Ovary (tissue), 9 donors: ENCODE measurements around the gene PPDPF. TPM values are rescaled to one million over a fixed set of nuclear protein-coding genes. Genes with fewer than 3 reads are reported as not detected.
"Not testable (repeated sequence)": the region's sequence is repeated elsewhere in the genome, so short reads cannot be mapped to it uniquely, and the experiment has no call there.

Experiments used
- DNase-seq, 5 donors: peaks; one replicate each; pipeline ENCODE4 v3.0.0-alpha.2; 2019 to 2020
- H3K27ac ChIP-seq, 2 donors: fragments of 200-600 bp; one replicate each; pipeline versions ENCODE4 v1.5.1 to v1.8.0; 2019 to 2022
- H3K27me3 ChIP-seq: fragments of 200-600 bp; one replicate; pipeline ENCODE4 v1.8.0; 2022
- H3K36me3 ChIP-seq: fragments of 200-600 bp; sonication (generic); one replicate; pipeline ENCODE4 v1.5.1; 2019
- H3K4me1 ChIP-seq: one replicate; pipeline ENCODE4 v1.8.1; 2013; ENCODE audit warnings: mild to moderate bottlenecking, moderate library complexity; ENCODE audit not compliant: insufficient read depth
- H3K4me3 ChIP-seq: fragments of 200-600 bp; sonication (generic); one replicate; pipeline ENCODE4 v1.5.1; 2017
- H3K9me3 ChIP-seq, 2 donors: fragments of 200-600 bp in 1 of 2; sonication (generic) in 1 of 2; one replicate each; pipeline versions ENCODE4 v1.5.1 to v1.8.1; 2013 to 2019; ENCODE audit warnings: mild to moderate bottlenecking in 1 of 2, moderate library complexity in 1 of 2
- EP300 ChIP-seq: sonication (generic); formaldehyde crosslinking; IDR thresholded peaks from one replicate; pipeline ENCODE4 v1.6.1; 2017; ENCODE audit warnings: antibody characterized with exemption
- POLR2A ChIP-seq: fragments of 450-650 bp; IDR thresholded peaks from one replicate; pipeline ENCODE4 v1.6.1; 2017; ENCODE audit warnings: antibody characterized with exemption, mild to moderate bottlenecking, moderate library complexity
- WGBS, 3 donors: extraction: QIAGEN DNeasy Blood & Tissue Kit in 1 of 3; methylation state at CpG; one replicate each; pipeline versions ENCODE4 v1.1.5 to v1.1.7; 2013 to 2017; 5-methylcytosine and 5-hydroxymethylcytosine counted together
- intact Hi-C, 4 donors: fragments of 100-400 bp; cut with DNase I; formaldehyde crosslinking; loops; one replicate each; pipeline versions ENCODE4 v1.11.0 to v1.15.1; 2022 to 2023
- polyA plus RNA-seq, 2 donors: library from polyadenylated mRNA; stranded (reverse); fragments of 200-250 nt in 1 of 2; fragments of 350-450 nt in 1 of 2; fragmentation: Illumina TruSeq in 1 of 2; extraction: RNeasy Lipid Tissue Mini Kit (QIAGEN cat#74804) in 1 of 2; gene quantifications; one replicate each; pipeline ENCODE4 v1.2.3, GENCODE V29; 2013 to 2014
- total RNA-seq, 7 donors: library from RNA; depleted of rRNA in 2 of 7; stranded (reverse); fragments of >200 nt in 2 of 7; fragmentation: NEBNext Ultra II Directional in 3 of 7; extraction: Animal tissue kit (Norgen Biotek cat#: 25700) in 3 of 7; gene quantifications; one replicate each; pipeline versions ENCODE4 v1.1.0 to v1.2.4, GENCODE V29; 2016 to 2023
- TF ChIP-seq, protein P1 (sequence below), 3 donors: fragments of 450-650 bp in 2 of 3; fragments of 200-600 bp in 1 of 3; IDR thresholded peaks; one replicate each; pipeline versions ENCODE4 v1.5.1 to v1.8.0; 2016 to 2022; ENCODE audit warnings: antibody characterized with exemption in 3 of 3, mild to moderate bottlenecking in 1 of 3
- donor health status: DM: no; HTN: no; CAD: no; lungs with moderate emphysema.
- donor health status: DM: no; HTN: no; CAD: no.
- donor health status: Bipolar disorder and iron deficiency.
- donor health status: DM: yes; HTN: yes; CAD: no.
- donor health status: DM: no; HTN: no; CAD: no.
- donor health status: DM: yes; HTN: yes; CAD: no.

PPDPF gene
- total and polyA plus RNA-seq, 9 donors = 4.9 to 315 (median 201) TPM

DNA sequence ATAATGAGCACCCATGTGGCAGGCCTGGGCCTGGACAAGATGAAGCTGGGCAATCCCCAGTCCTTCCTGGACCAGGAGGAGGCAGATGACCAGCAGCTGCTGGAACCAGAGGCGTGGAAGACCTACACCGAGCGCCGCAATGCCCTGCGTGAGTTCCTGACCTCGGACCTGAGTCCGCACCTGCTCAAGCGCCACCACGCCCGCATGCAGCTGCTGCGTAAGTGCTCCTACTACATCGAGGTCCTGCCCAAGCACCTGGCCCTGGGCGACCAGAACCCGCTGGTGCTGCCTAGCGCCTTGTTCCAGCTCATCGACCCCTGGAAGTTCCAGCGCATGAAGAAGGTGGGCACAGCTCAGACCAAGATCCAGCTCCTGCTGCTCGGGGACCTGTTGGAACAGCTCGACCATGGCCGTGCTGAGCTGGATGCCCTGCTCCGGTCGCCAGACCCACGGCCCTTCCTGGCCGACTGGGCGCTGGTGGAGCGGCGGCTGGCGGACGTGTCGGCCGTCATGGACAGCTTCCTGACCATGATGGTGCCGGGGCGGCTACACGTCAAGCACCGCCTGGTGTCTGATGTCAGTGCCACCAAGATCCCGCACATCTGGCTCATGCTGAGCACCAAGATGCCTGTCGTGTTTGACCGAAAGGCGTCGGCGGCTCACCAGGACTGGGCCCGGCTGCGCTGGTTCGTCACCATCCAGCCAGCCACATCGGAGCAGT is 35.3 kb downstream of the PPDPF start:
- intact Hi-C loops = loop anchor here in 1 of 4 donors (10.0 kb wide), 1 partner anchor 329 kb away; no protein-coding TSS in a partner anchor

DNA sequence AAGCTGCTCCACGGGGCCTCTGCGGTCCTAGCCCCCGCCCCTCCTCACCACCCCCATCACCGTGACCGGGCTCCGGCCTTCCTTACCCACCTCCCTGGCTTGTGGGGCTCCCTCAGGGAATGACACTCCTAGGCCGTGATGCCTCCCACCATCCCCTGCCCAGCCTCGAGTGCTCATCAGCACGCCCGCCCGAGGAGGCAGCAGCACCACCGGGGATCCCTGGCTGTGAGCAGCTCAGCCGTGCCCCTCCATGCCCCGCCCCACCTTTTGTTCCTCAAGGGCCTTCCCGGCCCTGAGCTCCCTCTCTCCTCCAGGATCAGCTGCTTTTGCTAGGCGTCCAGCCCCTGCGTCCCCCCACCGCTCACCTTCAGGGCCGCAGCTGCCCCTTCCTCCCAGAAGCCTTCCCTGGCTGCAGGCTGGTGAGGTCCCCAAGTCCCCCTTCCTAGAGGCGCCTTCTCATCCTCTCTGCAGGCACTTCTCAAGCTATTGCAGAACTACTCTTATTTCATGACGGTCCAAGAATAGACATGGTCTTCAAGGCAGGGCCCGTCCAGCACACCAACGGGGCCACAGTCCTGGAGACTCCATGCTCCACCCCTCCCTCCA is 36.4 kb downstream of the PPDPF start:
- no peak for DNase-seq

More for the DNA sequence above, 35.3 kb downstream of the PPDPF start:
- DNase-seq = no peak
- H3K4me3 ChIP-seq = no peak overlapping the region
- H3K27ac ChIP-seq = no peak overlapping the region
- H3K4me1 ChIP-seq = peaks cover 1% of the 10 kb centered on the region
- H3K27me3 ChIP-seq = no peaks in the 10 kb centered on the region
- no peaks in the 10 kb centered on the region for H3K36me3 ChIP-seq
- TF ChIP-seq EP300 (no peak), POLR2A (no peak)
- TF ChIP-seq, protein P1, sequence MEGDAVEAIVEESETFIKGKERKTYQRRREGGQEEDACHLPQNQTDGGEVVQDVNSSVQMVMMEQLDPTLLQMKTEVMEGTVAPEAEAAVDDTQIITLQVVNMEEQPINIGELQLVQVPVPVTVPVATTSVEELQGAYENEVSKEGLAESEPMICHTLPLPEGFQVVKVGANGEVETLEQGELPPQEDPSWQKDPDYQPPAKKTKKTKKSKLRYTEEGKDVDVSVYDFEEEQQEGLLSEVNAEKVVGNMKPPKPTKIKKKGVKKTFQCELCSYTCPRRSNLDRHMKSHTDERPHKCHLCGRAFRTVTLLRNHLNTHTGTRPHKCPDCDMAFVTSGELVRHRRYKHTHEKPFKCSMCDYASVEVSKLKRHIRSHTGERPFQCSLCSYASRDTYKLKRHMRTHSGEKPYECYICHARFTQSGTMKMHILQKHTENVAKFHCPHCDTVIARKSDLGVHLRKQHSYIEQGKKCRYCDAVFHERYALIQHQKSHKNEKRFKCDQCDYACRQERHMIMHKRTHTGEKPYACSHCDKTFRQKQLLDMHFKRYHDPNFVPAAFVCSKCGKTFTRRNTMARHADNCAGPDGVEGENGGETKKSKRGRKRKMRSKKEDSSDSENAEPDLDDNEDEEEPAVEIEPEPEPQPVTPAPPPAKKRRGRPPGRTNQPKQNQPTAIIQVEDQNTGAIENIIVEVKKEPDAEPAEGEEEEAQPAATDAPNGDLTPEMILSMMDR (IDR thresholded peaks at IDR 0.05) = no peak
- WGBS, 3 donors = 89 to 93% (median 91%) methylated on average over 33 to 45 of the region's 45 CpGs
- H3K9me3 ChIP-seq = no peaks in the 10 kb centered on the region

DNA sequence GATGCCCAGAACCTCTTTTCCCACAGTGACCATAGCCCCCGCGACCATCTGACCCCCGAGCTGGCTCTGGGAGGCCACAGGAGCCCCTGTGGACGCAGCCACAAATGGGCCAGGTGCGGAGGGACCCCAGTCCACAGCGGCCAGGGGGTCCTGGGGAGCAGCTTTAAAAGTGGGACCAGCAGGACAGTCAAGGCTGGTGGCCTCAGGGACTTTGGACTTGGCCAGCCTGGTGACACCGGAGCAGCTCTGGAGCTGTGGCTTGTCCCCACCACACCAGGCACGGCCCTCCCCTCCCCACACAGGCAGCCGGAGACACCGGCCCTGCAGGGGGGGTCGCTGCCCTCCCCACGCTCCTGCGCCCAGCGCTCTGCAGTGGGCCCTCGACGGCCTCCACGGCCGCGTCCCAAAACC is 36.9 kb downstream of the PPDPF start:
- intact Hi-C loops = loop anchor here in 1 of 4 donors (10.0 kb wide), 1 partner anchor 327 kb away; no protein-coding TSS in a partner anchor
- no peaks in the 10 kb centered on the region for H3K36me3 ChIP-seq
- H3K27me3 ChIP-seq = no peaks in the 10 kb centered on the region
- peaks cover 1% of the 10 kb centered on the region for H3K4me1 ChIP-seq
- no peak overlapping the region for H3K27ac ChIP-seq
- H3K9me3 ChIP-seq = no peaks in the 10 kb centered on the region
- 84 to 93% (median 87%) methylated on average over 19 of the region's 19 CpGs for WGBS, 3 donors
- no peak overlapping the region for H3K4me3 ChIP-seq
- no peak for DNase-seq
- no peak for TF ChIP-seq POLR2A
- no peak for TF ChIP-seq EP300
- TF ChIP-seq, protein P1 (IDR thresholded peaks at IDR 0.05) = no peak

More for the DNA sequence above, 36.4 kb downstream of the PPDPF start:
- Histone ChIP-seq H3K4me3 (no peak overlapping the region), H3K27ac (no peak overlapping the region), H3K4me1 (peaks cover 1% of the 10 kb centered on the region), H3K36me3 (no peaks in the 10 kb centered on the region), H3K27me3 (no peaks in the 10 kb centered on the region), H3K9me3 (no peaks in the 10 kb centered on the region)
- intact Hi-C loops = loop anchor here in 1 of 4 donors (10.0 kb wide), 1 partner anchor 328 kb away; no protein-coding TSS in a partner anchor
- 71 to 77% (median 72%) methylated on average over 23 of the region's 23 CpGs for WGBS, 3 donors
- TF ChIP-seq, protein P1 (IDR thresholded peaks at IDR 0.05) = no peak

DNA sequence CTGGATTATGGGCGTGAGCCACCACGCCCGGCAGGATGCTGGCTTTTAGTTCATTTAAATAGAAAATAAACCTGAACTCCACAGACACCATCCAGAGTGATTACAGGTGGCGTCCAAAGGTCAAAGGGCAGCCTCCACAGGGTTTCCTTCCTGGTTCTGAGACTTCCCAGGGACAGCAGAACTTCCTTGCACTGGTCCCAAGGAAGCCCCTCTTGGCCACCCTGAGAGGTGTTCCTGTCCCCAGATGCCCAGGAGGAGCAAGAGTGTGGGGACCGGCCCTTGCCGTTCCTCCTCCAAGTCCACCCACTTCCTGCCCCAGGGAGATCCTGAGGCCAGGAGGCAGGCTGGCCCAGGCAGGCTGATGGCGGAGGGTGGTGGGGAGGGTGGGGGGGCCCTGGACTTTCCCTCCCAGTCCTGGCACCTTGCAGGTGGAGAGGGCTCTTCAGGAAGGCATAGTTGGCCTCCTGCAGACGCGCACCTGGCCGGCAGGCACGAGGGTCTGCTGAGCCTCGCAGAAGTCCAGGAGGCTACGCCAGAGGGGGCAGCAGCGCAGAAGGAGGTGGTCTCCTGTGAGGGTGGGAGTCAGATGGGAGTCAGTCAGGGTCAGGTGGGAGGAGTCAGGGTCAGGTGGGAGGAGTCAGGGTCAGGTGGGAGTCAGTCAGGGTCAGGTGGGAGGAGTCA is 38.4 kb downstream of the PPDPF start:
- TF ChIP-seq, protein P1 (IDR thresholded peaks at IDR 0.05) = no peak
- no peak for TF ChIP-seq EP300
- no peak for TF ChIP-seq POLR2A
- H3K27ac ChIP-seq = no peak overlapping the region
- H3K4me3 ChIP-seq = no peak overlapping the region
- no peaks in the 10 kb centered on the region for H3K9me3 ChIP-seq
- 92 to 95% (median 94%) methylated on average over 14 of the region's 14 CpGs for WGBS, 3 donors
- H3K36me3 ChIP-seq = no peaks in the 10 kb centered on the region
- no peak for DNase-seq
- intact Hi-C loops = loop anchor here in 1 of 4 donors (10.0 kb wide), 1 partner anchor 326 kb away; no protein-coding TSS in a partner anchor
- no peaks in the 10 kb centered on the region for H3K27me3 ChIP-seq
- peaks cover 1% of the 10 kb centered on the region for H3K4me1 ChIP-seq

DNA sequence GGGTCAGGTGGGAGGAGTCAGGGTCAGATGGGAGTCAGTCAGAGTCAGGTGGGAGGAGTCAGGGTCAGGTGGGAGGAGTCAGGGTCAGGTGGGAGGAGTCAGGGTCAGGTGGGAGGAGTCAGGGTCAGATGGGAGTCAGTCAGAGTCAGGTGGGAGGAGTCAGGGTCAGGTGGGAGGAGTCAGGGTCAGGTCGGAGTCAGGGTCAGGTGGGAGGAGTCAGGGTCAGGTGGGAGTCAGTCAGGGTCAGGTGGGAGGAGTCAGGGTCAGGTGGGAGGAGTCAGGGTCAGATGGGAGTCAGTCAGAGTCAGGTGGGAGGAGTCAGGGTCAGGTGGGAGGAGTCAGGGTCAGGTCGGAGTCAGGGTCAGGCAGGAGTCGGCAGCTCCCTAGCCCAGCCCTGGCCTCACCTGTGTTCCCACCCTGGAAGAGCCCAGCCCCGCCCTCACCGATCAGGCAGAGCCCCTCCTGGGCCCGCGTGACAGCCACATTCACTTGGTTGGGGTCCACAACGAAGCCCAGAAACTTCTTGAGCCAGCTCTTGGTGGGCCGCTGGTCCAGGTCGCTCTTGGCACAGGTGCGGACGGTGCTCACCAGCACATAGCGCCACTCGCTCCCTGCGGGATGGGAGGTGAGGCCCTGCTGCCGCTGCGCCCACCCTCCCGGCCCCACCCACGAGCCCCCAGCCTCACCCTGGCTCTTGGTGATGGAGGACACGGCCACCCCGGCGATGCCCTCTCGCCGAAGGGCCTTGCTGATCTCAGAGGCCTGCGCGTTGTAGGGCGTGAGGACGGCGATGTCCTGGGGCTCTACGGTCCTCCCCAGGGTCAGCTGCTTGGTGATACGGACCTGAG is 39.1 kb downstream of the PPDPF start:
- not testable (repeated sequence) for H3K4me3 ChIP-seq, H3K36me3 ChIP-seq, DNase-seq, H3K27me3 ChIP-seq, H3K9me3 ChIP-seq, H3K4me1 ChIP-seq, H3K27ac ChIP-seq
- WGBS, 3 donors = 93 to 96% (median 94%) methylated on average over 31 of the region's 31 CpGs
- intact Hi-C loops = loop anchor here in 1 of 4 donors (10.0 kb wide), 1 partner anchor 325 kb away; no protein-coding TSS in a partner anchor
